H7 (cell line): ENCODE data around the gene SOAT2. TPM values are rescaled to one million over a fixed set of nuclear protein-coding genes. Genes with fewer than 3 reads are reported as not detected.

ENCODE experiments used
- DNase-seq: peaks from one replicate; pipeline ENCODE4 v3.0.0; 2012
- H3K27me3 ChIP-seq: 2 replicates; pipeline ENCODE4 v1.6.0; 2011; ENCODE audit warnings: mild to moderate bottlenecking, low read length; ENCODE audit not compliant: control insufficient read depth, insufficient read depth
- H3K36me3 ChIP-seq: replicated peaks from 2 replicates; pipeline ENCODE4 v1.5.1; 2011; ENCODE audit warnings: low read length; ENCODE audit not compliant: control insufficient read depth, insufficient read depth
- H3K4me3 ChIP-seq: 2 replicates; pipeline ENCODE4 v1.5.1; 2011; ENCODE audit warnings: low read depth, mild to moderate bottlenecking, control low read depth, low read length, moderate library complexity; ENCODE audit not compliant: insufficient read depth
- total RNA-seq: library from RNA; depleted of rRNA; stranded (reverse); fragments of >200 nt; shearing (Covaris generic); gene quantifications from 2 replicates; pipeline ENCODE4 v1.2.3, GENCODE V29; 2014

The SOAT2 gene
- total RNA-seq, 1 experiment from 2014 or later = not detected

DNA sequence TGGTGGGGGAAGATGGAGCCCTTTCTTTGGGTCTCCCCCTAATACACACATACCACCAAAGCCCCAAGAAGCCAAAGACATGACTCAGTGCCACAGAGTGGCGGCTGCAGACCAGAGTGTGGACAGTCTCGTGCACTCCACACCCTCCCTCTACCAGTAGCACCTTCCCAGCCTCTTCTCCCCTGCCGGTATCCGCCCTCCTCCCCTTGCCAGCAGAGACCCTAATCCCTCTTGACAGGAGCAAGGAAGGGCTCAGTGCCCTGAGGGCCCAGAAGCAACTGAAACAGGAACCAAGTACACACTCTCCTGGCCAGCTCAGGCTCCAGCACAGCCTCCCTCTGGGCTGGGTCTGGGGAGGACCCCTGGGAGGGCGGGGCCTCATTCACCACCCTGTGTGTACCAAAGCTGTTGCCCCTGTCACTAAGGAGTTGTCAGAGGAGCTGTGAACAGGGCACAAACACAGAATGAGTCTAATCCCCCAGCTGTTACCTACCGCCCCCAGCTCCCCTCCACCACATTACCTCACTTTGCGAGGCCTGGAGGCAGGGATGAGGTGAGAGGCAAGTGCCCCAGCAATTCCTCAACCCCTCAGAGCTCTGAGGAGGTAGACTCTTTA is 32.3 kb upstream of the SOAT2 start:
- Histone ChIP-seq H3K4me3 (no peak overlapping the region), H3K36me3 (no peaks in the 10 kb centered on the region; the same call in 1 of the 2 replicates)
- DNase-seq = peak; percentile 43

DNA sequence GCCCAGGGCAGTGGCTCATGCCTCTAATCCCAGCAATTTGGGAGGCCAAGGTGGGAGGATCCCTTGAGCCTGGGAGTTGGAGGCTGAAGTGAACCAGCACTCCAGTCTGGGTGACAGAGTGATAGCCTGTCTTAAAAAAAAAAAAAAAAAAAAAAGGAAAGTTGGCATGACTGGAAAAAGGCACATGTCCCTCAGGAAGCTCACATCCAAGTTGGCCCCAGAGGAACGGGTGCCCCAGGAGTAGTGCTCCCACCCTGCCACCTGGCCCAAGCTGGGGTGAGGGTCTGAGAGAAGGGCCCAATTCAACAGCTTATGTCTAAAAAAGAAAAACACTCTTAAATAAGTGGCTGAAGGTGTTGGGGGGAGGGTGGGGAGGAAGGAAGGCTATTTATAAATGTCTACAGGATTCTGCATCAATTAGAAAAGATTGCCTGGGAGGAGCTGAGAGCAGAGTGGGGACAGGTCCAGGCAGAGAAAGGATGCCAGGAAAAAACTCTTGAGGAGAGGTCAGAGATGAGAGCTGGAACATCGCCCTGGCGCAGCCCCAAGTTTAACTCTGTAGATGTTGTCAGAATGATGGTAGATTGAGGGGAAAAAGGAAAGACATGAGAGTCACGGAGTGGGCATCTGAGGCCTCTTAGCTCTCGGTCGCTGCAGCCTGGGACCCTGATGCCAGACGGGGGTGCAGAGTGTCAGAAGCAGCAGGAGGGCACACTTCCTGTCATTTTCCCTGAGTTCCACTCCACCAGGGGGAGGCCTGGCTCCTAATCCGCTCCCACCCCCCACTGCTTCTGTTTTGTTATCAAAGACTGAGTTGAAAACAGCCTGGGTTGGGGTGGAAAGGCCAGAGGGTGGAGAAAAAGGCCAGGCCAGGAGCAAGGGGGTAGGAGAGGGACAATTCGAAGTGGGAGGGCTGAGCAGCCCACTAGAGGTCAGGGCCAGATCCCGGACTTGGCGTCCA is 31.4 kb upstream of the SOAT2 start:
- Histone ChIP-seq H3K36me3 (no peaks in the 10 kb centered on the region; the same call in 1 of the 2 replicates), H3K4me3 (no peak overlapping the region), H3K27me3 (no peaks in the 10 kb centered on the region)
- peak; percentile 86 for DNase-seq

More for the DNA sequence above, 32.3 kb upstream of the SOAT2 start:
- no peaks in the 10 kb centered on the region for H3K27me3 ChIP-seq

DNA sequence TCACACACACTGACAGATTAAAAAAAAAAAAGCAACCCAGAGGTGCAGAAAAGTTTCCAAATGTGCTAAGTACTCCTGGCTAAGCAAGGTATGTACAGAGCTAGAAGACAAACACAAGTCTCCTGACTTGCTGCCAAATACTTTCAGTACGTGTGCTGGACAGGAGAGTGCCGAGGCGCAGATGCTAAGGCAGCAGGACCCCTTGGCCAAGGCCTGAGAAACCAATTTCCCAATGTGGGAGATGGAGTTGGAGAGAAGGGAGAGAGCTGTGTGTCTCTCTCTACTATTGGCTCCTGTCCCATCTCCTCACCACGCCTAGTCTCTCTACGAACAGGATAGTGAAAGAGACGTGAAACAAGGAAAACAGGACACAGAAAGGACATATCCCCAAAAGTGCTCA is 29.4 kb upstream of the SOAT2 start:
- H3K27me3 ChIP-seq = no peaks in the 10 kb centered on the region
- DNase-seq = peak; percentile 8
- H3K36me3 ChIP-seq = no peaks in the 10 kb centered on the region; the same call in 1 of the 2 replicates
- no peak overlapping the region for H3K4me3 ChIP-seq

DNA sequence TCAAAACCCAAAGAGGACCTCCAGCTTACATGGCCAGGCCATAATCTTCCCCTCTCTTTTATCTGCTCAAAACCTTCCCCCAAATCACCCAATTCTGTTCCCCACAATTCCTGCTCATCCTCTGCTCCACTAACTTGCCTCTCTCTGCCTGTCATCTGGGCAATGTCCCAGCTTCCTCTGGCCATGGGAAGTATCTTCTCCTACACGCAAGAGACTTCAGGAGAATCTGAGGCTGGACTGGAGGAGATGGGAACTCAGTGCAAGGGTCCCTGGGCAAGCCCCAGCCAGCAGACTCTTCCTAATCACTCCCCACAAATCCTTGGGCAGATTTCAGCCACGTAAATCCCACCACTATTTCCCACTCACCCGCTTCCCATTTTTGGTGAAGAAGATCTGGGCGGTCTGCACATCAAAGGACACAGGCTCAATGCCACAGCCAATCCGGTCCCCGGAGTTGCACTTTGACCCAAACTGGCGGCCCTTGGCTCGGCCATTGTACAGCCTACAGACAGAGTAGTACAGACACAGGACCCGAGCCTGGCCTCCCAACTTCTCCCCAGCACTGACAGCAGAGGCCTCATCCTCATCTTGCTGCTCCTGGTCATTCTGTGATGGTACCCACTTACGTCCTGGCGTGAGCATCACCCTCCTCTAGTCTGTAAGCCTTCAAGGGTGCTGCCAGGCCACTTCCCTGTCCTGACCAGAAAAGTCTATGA is 28.8 kb upstream of the SOAT2 start:
- DNase-seq = peak; percentile 10
- Histone ChIP-seq H3K36me3 (no peaks in the 10 kb centered on the region; the same call in 1 of the 2 replicates), H3K4me3 (no peak overlapping the region), H3K27me3 (no peaks in the 10 kb centered on the region)

DNA sequence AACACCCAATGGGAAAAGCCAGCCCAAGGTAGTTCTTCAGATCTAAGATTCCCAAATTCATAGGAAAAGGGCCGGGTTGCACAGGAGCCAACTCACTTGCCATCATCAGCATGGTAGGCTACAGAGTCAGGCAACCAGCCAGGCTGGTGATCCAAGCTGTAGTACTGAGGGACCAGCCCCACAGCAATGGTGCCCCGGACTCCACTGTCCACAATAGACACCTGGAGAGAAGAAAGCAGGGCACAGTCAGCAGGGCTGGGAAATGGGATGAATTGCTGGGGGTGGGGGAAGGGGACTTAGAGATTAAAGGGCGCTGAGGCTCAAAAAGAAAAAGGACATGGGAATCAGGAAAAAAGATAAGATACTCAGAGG is 28.3 kb upstream of the SOAT2 start:
- no peaks in the 10 kb centered on the region; the same call in 1 of the 2 replicates for H3K36me3 ChIP-seq
- no peak overlapping the region for H3K4me3 ChIP-seq
- DNase-seq = peak; percentile 7
- H3K27me3 ChIP-seq = peaks cover 2% of the 10 kb centered on the region; the same call in 1 of the 2 replicates

DNA sequence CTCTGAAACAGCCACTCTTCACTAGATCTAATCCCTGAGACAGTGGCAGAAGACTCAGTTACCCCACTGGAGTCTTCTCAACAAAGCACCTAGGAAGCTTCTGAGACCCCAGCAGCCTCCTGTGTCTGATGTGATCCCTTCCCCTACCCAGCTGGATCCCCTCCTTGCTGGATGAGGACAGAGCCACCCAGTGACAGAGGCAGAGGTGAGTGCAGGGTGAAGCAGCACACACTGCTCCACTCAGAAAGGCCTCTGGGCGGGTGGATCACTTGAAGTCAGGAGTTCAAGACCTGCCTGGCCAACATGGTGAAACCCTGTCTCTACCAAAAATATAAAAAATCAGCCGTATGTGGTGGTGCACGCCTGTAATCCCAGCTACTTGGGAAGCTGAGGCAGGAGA is 26.8 kb upstream of the SOAT2 start:
- peaks cover 10% of the 10 kb centered on the region for H3K27me3 ChIP-seq
- H3K36me3 ChIP-seq = no peaks in the 10 kb centered on the region; the same call in 1 of the 2 replicates
- peak; percentile 6 for DNase-seq
- H3K4me3 ChIP-seq = no peak overlapping the region

DNA sequence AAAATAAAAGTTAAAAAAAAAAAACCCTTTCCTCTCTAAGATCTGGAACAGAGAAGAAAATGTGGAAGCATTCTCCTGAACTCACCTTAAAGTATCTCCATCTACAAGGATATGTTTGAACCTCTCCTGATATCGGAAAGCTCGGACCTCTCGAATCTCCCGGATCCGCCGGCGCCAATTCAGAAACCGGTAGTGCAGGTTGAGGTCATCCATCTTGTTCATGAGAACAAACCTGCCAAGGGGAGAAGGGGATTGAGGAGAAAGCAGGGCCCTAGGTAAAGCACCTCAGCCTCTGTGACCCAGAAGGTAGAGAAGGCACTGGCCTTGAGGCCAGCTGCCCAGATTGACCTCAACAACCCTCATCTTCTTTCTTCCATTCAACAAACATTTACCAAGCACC is 26.3 kb upstream of the SOAT2 start:
- peak; percentile 5 for DNase-seq
- no peak overlapping the region for H3K4me3 ChIP-seq

DNA sequence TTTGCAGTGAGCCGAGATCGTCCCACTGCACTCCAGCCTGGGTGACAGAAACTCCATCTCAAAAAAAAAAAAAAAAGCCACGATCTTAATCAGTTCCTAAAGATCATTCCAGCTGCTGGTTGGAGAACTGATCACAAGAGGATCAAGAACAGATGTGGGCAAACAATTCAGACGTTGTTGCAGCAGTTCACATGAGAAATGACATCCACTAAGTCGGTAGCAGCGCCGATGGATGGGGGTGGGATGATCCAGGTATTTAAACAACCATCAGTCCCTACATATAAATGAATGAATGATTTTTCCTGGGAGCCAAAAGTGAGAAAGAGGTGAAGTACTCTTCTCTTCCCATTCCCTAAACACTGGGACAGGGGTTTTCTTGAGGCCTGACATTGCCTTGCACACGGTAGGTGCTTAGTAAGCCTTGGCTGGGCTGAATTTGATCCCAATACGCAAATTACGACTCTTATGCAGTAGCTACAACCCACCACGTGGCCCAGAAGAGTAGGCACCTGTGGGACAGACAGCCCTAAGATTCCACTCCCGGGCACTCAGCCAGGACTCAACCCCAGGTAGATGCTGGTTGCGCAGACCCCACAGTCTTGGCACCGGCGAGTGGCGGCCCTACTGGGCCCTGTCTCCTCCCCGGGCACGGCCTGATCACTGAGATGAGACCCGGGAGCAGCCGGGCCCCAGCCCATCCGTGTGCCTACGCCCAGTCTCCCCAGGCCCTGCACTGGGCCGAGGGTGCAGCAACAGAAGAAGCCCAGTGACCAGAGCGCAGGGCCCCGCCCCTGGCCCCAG is 24.7 kb upstream of the SOAT2 start:
- Histone ChIP-seq H3K36me3 (no peaks in the 10 kb centered on the region; the same call in 1 of the 2 replicates), H3K27me3 (peaks cover 10% of the 10 kb centered on the region), H3K4me3 (peak overlapping the region; percentile 73)
- no peak for DNase-seq

More for the DNA sequence above, 26.3 kb upstream of the SOAT2 start:
- Histone ChIP-seq H3K27me3 (peaks cover 10% of the 10 kb centered on the region), H3K36me3 (no peaks in the 10 kb centered on the region; the same call in 1 of the 2 replicates)

DNA sequence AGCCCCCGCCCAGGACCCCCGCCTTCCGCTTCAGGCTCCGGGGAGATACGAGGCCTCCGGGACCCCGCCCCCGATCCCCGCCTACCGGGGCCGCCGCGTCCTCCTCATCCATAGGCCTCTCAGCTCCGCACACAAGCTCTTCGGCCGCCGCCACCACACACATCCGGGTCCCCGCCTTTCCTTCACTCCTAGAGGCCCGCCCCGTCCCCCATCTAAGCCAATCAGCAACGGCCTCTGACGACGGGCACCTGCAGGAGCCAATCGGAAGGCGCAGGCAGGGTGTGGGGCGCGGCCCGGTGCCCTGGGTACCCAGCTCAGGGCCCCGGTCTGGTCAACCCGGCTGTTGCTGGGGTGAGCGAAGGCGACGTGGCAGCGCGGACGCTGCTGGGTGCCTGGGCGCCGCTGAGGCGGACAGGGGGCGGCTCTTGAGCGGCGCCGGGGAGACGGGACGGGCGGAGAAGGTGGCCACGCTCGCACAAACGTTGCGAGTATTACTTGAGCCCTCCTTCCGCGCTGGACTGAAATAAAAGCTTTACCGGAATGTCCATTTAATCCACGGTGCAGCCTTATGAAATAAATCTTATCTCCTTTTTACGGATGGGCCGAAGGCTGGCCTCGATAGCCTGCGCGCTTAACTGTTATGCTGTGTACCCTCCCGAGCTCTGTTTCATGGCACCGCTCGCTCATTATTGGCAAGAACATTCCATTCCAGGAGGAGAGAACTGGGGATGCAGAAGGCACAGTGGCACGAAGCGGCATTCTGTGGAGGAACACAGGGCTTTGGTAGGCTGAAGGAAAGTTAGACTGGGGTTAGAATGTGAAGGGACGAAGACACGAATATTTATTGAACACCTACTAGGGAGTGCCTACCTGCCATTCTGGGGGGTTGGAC is 23.8 kb upstream of the SOAT2 start, which contains the start of gene SPRYD3:
Gene SPRYD3, minus strand, starts transcription at position 165 of the 892 bp plus-strand sequence. Its CDS starts 57 bp downstream, at position 108.
- DNase-seq = peak; percentile 100
- peaks cover 10% of the 10 kb centered on the region for H3K27me3 ChIP-seq
- peak within 1 kb of the TSS; percentile 73 for H3K4me3 ChIP-seq
- no peaks in the 10 kb centered on the region; the same call in 1 of the 2 replicates for H3K36me3 ChIP-seq

DNA sequence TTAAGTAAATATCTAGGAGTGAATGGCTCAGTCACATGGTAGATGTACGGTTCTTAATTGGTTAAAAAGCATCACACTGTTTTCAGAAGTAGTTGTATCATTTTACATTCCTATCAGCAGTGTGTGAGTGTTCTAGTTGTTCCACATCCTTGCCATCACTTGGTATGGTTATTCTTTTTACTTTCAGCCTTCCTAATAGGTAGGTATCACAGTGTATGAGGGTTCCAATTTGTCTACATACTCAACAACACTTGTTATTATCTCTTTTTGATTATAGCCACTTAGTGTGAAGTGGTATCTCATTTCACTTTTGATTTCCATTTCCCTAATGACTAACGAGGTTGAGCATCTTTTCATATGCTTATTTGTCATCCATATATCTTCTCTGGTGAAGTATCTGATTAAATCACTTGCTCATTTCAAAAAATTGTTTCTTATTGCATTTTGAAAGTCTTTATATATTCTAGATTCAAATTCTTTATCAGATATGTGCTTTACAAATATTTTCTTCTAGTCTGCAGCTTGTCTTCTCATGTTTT is 20.6 kb upstream of the SOAT2 start:
- DNase-seq = no peak
- peaks cover 10% of the 10 kb centered on the region for H3K27me3 ChIP-seq

DNA sequence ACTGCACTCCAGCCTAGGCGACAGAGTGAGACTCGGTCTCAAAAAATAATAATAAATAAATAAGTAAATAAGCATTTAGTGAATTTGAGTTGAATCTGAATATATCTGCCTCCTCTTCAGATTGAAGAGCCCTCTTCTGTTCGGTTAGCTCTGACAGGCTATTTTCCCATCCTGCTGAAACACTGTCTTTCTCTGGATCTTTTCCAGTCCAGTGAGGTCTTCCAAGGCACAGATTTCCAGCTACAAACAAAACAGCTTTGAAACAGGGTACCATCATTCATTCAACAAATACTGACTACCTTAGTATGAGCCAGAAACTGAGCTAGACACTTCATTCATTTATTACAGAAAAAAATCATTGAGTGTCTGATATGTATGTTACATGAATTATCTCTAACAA is 16.9 kb upstream of the SOAT2 start:
- Histone ChIP-seq H3K27me3 (no peaks in the 10 kb centered on the region; the same call in none of the 2 replicates), H3K4me3 (no peak overlapping the region), H3K36me3 (no peaks in the 10 kb centered on the region)
- DNase-seq = no peak

More for the DNA sequence above, 20.6 kb upstream of the SOAT2 start:
- Histone ChIP-seq H3K36me3 (no peaks in the 10 kb centered on the region), H3K4me3 (no peak overlapping the region)

DNA sequence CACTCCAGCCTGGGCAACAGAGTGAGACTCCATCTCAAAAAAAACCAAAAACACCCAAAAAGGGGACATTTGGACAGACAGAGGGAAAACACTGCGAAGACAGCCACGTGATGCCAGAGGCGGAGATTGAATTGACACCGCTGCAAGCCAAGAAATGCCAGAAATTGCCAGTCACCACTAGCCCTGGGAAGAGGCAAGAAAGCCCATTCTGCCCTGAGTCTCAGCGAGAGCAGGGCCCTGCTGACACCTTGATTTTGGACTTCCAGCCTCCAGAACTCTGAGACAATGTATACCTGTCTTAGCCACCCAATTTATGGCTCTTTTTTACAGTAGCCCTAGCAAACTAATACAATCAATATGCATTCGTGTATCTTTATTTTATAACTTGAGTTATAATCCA is 13.2 kb upstream of the SOAT2 start:
- DNase-seq = no peak
- H3K36me3 ChIP-seq = no peaks in the 10 kb centered on the region
- H3K27me3 ChIP-seq = peaks cover 3% of the 10 kb centered on the region
- no peak overlapping the region for H3K4me3 ChIP-seq

DNA sequence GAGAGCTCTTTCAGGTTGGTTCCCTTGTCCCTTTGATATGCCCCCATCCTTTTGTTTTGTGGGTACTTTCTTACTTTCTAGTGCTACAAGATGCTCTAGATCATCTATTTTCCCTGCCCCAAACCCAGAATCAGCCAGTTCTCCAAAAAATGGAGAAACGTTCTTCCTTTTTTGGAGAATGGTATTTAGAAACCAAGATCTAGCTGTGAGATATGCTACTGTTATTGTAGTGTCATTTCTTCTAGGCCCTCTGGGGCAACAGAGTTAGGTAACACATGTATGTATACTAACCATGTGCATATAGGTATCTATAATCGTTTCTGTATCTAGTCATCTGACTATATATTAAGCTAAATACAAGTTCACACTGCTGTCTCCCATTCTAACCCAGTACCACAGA is 12.7 kb upstream of the SOAT2 start:
- Histone ChIP-seq H3K27me3 (peaks cover 3% of the 10 kb centered on the region), H3K4me3 (no peak overlapping the region), H3K36me3 (no peaks in the 10 kb centered on the region)
- DNase-seq = no peak
